ENCODE data around the gene INPP4B.

INPP4B gene

DNA sequence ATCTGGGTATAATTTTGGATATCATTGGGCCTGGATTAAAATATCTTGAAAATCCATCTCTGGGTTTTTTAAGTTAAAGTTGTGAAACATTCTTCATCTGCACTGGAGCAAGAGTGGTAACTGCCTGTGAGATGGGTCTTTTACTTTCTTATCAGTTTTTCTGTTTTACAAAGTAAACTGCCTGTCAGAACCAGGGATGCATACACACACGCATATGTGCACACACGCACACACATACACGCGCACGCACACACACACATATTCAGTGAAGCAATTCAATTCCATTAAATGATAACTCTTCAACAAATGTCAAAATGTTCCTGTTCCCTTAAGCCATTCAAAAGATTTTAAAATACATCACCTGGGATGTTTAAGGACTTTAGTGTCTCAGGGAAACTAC is 515.8 kb downstream of the INPP4B start:
- ATAC-seq (ENCODE audit: low read depth) (no peak), DNase-seq (ENCODE audit: low spot score) (no peak)
- no peaks in the 10 kb centered on the region for H3K27me3 ChIP-seq (ENCODE audit: insufficient read depth, poor library complexity, severe bottlenecking)
- H3K27ac ChIP-seq (ENCODE audit: poor library complexity, severe bottlenecking), result no peak overlapping the region
- TF ChIP-seq, protein P1, sequence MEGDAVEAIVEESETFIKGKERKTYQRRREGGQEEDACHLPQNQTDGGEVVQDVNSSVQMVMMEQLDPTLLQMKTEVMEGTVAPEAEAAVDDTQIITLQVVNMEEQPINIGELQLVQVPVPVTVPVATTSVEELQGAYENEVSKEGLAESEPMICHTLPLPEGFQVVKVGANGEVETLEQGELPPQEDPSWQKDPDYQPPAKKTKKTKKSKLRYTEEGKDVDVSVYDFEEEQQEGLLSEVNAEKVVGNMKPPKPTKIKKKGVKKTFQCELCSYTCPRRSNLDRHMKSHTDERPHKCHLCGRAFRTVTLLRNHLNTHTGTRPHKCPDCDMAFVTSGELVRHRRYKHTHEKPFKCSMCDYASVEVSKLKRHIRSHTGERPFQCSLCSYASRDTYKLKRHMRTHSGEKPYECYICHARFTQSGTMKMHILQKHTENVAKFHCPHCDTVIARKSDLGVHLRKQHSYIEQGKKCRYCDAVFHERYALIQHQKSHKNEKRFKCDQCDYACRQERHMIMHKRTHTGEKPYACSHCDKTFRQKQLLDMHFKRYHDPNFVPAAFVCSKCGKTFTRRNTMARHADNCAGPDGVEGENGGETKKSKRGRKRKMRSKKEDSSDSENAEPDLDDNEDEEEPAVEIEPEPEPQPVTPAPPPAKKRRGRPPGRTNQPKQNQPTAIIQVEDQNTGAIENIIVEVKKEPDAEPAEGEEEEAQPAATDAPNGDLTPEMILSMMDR (IDR thresholded peaks at IDR 0.05; ENCODE audit: poor library complexity, severe bottlenecking), result no peak
- H3K36me3 ChIP-seq (ENCODE audit: low read depth), result no peaks in the 10 kb centered on the region; the same call in 1 of the 2 replicates
- no peak overlapping the region for H3K4me3 ChIP-seq (ENCODE audit: severe bottlenecking)
- H3K4me1 ChIP-seq (ENCODE audit: insufficient read depth, poor library complexity, severe bottlenecking), result no peaks in the 10 kb centered on the region
- no peaks in the 10 kb centered on the region for H3K9me3 ChIP-seq (ENCODE audit: severe bottlenecking)

- Histone ChIP-seq H3K4me1 (ENCODE audit: insufficient read depth, poor library complexity, severe bottlenecking) (no peaks in the 10 kb centered on the region), H3K27me3 (ENCODE audit: insufficient read depth, poor library complexity, severe bottlenecking) (no peaks in the 10 kb centered on the region), H3K4me3 (ENCODE audit: severe bottlenecking) (no peak overlapping the region), H3K36me3 (ENCODE audit: low read depth) (peaks cover under 1% of the 10 kb centered on the region; the same call in 1 of the 2 replicates), H3K27ac (ENCODE audit: poor library complexity, severe bottlenecking) (no peak overlapping the region), H3K9me3 (ENCODE audit: severe bottlenecking) (no peaks in the 10 kb centered on the region)
- ATAC-seq (ENCODE audit: low read depth) (no peak), DNase-seq (ENCODE audit: low spot score) (no peak)
- TF ChIP-seq, protein P1 (IDR thresholded peaks at IDR 0.05; ENCODE audit: poor library complexity, severe bottlenecking), result no peak
Measured at GRCh38 chr4:142329313-142329712, 516.8 kb downstream of the INPP4B start.

DNA sequence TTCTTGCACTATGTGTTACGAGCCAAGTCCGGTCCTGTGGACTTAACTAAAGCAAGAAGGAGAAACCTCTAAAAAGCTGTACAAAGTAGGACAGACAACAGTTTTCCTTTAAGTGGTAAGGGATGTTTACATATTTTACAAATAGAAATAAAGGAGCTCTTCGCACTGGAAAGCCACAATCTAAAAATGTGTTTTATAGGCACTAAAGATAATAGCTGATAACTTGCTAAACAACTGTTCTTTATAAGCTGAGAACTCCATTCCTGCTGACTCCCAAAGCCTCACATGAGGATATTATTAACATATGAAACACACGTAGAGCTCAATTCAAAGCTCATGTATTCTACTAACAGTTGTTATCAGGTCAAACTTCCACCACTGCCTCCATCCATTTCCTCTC is 519.9 kb downstream of the INPP4B start:
- Histone ChIP-seq H3K36me3 (ENCODE audit: low read depth) (peaks cover 10% of the 10 kb centered on the region), H3K4me1 (ENCODE audit: insufficient read depth, poor library complexity, severe bottlenecking) (no peaks in the 10 kb centered on the region), H3K27me3 (ENCODE audit: insufficient read depth, poor library complexity, severe bottlenecking) (no peaks in the 10 kb centered on the region), H3K9me3 (ENCODE audit: severe bottlenecking) (no peaks in the 10 kb centered on the region), H3K4me3 (ENCODE audit: severe bottlenecking) (no peak overlapping the region), H3K27ac (ENCODE audit: poor library complexity, severe bottlenecking) (no peak overlapping the region)
- ATAC-seq (ENCODE audit: low read depth), result no peak
- TF ChIP-seq, protein P1 (IDR thresholded peaks at IDR 0.05; ENCODE audit: poor library complexity, severe bottlenecking), result no peak
- DNase-seq (ENCODE audit: low spot score), result no peak

- no peaks in the 10 kb centered on the region for H3K9me3 ChIP-seq (ENCODE audit: severe bottlenecking)
- no peaks in the 10 kb centered on the region for H3K27me3 ChIP-seq (ENCODE audit: insufficient read depth, poor library complexity, severe bottlenecking)
- H3K36me3 ChIP-seq (ENCODE audit: low read depth), result peaks cover 10% of the 10 kb centered on the region
- H3K4me3 ChIP-seq (ENCODE audit: severe bottlenecking), result no peak overlapping the region
- DNase-seq (ENCODE audit: low spot score) (no peak), ATAC-seq (ENCODE audit: low read depth) (no peak)
- H3K4me1 ChIP-seq (ENCODE audit: insufficient read depth, poor library complexity, severe bottlenecking), result no peaks in the 10 kb centered on the region
- TF ChIP-seq, protein P1 (IDR thresholded peaks at IDR 0.05; ENCODE audit: poor library complexity, severe bottlenecking), result no peak
- no peak overlapping the region for H3K27ac ChIP-seq (ENCODE audit: poor library complexity, severe bottlenecking)
Measured at GRCh38 chr4:142324572-142324971, 521.5 kb downstream of the INPP4B start.

DNA sequence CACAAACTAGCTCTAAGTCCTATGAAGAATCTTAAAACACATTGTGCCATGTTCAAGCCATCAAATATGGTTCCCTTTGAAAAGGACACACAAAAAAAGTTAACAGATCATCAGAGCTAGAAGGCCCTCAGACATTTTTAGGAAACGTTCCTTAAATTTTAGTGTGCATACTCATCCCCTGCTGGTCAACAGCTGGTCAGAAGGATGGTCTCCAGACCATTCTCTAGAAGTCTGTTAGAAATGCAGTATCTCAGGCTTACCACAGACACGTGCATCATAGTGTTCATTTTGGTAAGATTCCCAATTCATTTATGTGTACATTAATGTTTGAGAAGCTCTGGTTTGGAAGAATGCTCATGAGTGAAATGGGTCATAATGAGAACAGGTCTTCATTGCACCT is 523.1 kb downstream of the INPP4B start:
- ATAC-seq (ENCODE audit: low read depth) (no peak), DNase-seq (ENCODE audit: low spot score) (no peak)
- Histone ChIP-seq H3K27me3 (ENCODE audit: insufficient read depth, poor library complexity, severe bottlenecking) (no peaks in the 10 kb centered on the region), H3K4me1 (ENCODE audit: insufficient read depth, poor library complexity, severe bottlenecking) (no peaks in the 10 kb centered on the region), H3K36me3 (ENCODE audit: low read depth) (peaks cover 10% of the 10 kb centered on the region), H3K27ac (ENCODE audit: poor library complexity, severe bottlenecking) (no peak overlapping the region), H3K4me3 (ENCODE audit: severe bottlenecking) (no peak overlapping the region), H3K9me3 (ENCODE audit: severe bottlenecking) (no peaks in the 10 kb centered on the region)
- TF ChIP-seq, protein P1 (IDR thresholded peaks at IDR 0.05; ENCODE audit: poor library complexity, severe bottlenecking), result no peak

Data from RWPE2 (cell line).